Neural cell (in vitro differentiated cells): ENCODE data around the gene HERC3. TPM values are rescaled to one million over a fixed set of nuclear protein-coding genes. Genes with fewer than 3 reads are reported as not detected.

Experiments
- H2AFZ ChIP-seq: fragments of 200-600, 300-800 bp; sonication (generic), shearing (Covaris generic); 2 replicates; pipeline ENCODE4 v1.6.0; 2014; ENCODE audit warnings: low read depth, mild to moderate bottlenecking, antibody characterized with exemption, low read length, moderate library complexity
- H3F3A ChIP-seq: fragments of 200-600 bp; shearing (Covaris generic); 2 replicates; pipeline ENCODE4 v1.6.1; 2016; ENCODE audit warnings: mild to moderate bottlenecking, moderate library complexity, mixed read lengths, antibody characterized with exemption, low read length; ENCODE audit not compliant: insufficient read depth, poor library complexity, severe bottlenecking
- H3K27ac ChIP-seq: fragments of 200-600, 300-800 bp; sonication (generic), shearing (Covaris generic); 2 replicates; pipeline ENCODE4 v1.5.1; 2014; ENCODE audit warnings: mild to moderate bottlenecking, low read length, moderate library complexity
- H3K27me3 ChIP-seq: fragments of 300-800, 200-600 bp; sonication (generic), shearing (Covaris generic); 2 replicates; pipeline ENCODE4 v1.6.0; 2014; ENCODE audit warnings: mild to moderate bottlenecking, low read depth, low read length, moderate library complexity; ENCODE audit not compliant: insufficient read depth
- H3K36me3 ChIP-seq: fragments of 300-800, 200-600 bp; sonication (generic), shearing (Covaris generic); 2 replicates; pipeline ENCODE4 v1.5.1; 2014; ENCODE audit warnings: mild to moderate bottlenecking, antibody characterized with exemption, low read length, moderate library complexity; ENCODE audit not compliant: insufficient read depth
- H3K4me2 ChIP-seq: fragments of 300-800, 200-600 bp; sonication (generic), shearing (Covaris generic); 2 replicates; pipeline ENCODE4 v1.6.0; 2014; ENCODE audit warnings: mild to moderate bottlenecking, low read length
- H3K4me3 ChIP-seq: fragments of 300-800, 200-600 bp; sonication (generic), shearing (Covaris generic); 2 replicates; pipeline ENCODE4 v1.5.1; 2014; ENCODE audit warnings: mild to moderate bottlenecking, low read length, moderate library complexity
- H3K79me2 ChIP-seq: fragments of 200-600 bp; shearing (Covaris generic); replicated peaks from 2 replicates; pipeline ENCODE4 v1.6.0; 2014; ENCODE audit warnings: mild to moderate bottlenecking, low read length, moderate library complexity; ENCODE audit not compliant: insufficient read depth
- H3K9ac ChIP-seq: fragments of 300-800, 200-600 bp; sonication (generic), shearing (Covaris generic); 2 replicates; pipeline ENCODE4 v1.6.1; 2016; ENCODE audit warnings: mild to moderate bottlenecking, low read length, mixed read lengths
- H3K9me2 ChIP-seq: fragments of 200-600 bp; shearing (Covaris generic); 2 replicates; pipeline ENCODE4 v1.6.1; 2016; ENCODE audit warnings: mild to moderate bottlenecking, low read length, mixed read lengths; ENCODE audit not compliant: insufficient read depth
- H3K9me3 ChIP-seq: fragments of 200-600, 300-800 bp; sonication (generic), shearing (Covaris generic); 2 replicates; pipeline ENCODE4 v1.6.1; 2016; ENCODE audit warnings: mild to moderate bottlenecking, mixed run types, low read length, moderate library complexity, mixed read lengths
- H4K20me1 ChIP-seq: fragments of 200-600 bp; shearing (Covaris generic); 2 replicates; pipeline ENCODE4 v1.6.1; 2016; ENCODE audit warnings: mild to moderate bottlenecking, mixed run types; ENCODE audit not compliant: insufficient read depth
- EP300 ChIP-seq: fragments of 450-650 bp; conservative IDR thresholded peaks from 2 replicates; pipeline ENCODE4 v1.6.1; 2014; ENCODE audit warnings: antibody characterized with exemption, mild to moderate bottlenecking, moderate library complexity; ENCODE audit not compliant: poor library complexity, severe bottlenecking
- POLR2AphosphoS5 ChIP-seq: IDR thresholded peaks from 2 replicates; pipeline ENCODE4 v1.6.1; 2012
- RAD21 ChIP-seq: fragments of 450-650 bp; conservative IDR thresholded peaks from 2 replicates; pipeline ENCODE4 v1.6.1; 2014; ENCODE audit warnings: antibody characterized with exemption, mild to moderate bottlenecking, moderate library complexity
- SMC3 ChIP-seq: fragments of 450-650 bp; conservative IDR thresholded peaks from 2 replicates; pipeline ENCODE4 v1.6.1; 2014; ENCODE audit warnings: antibody characterized with exemption, mild to moderate bottlenecking, moderate library complexity; ENCODE audit not compliant: poor library complexity
- TAF1 ChIP-seq: IDR thresholded peaks from 2 replicates; pipeline ENCODE4 v1.6.1; 2012; ENCODE audit warnings: low read depth
- polyA plus RNA-seq: library from polyadenylated mRNA; depleted of rRNA; stranded (reverse); fragments of >200 nt; gene quantifications from 2 replicates; pipeline ENCODE4 v1.2.3, GENCODE V29; 2014
- TF ChIP-seq, protein P1 (sequence below): IDR thresholded peaks from 2 replicates; pipeline ENCODE4 v1.6.1; 2012; ENCODE audit warnings: borderline replicate concordance

Gene HERC3
- polyA plus RNA-seq, 1 donor from 2014 or later: 49.2 TPM

DNA sequence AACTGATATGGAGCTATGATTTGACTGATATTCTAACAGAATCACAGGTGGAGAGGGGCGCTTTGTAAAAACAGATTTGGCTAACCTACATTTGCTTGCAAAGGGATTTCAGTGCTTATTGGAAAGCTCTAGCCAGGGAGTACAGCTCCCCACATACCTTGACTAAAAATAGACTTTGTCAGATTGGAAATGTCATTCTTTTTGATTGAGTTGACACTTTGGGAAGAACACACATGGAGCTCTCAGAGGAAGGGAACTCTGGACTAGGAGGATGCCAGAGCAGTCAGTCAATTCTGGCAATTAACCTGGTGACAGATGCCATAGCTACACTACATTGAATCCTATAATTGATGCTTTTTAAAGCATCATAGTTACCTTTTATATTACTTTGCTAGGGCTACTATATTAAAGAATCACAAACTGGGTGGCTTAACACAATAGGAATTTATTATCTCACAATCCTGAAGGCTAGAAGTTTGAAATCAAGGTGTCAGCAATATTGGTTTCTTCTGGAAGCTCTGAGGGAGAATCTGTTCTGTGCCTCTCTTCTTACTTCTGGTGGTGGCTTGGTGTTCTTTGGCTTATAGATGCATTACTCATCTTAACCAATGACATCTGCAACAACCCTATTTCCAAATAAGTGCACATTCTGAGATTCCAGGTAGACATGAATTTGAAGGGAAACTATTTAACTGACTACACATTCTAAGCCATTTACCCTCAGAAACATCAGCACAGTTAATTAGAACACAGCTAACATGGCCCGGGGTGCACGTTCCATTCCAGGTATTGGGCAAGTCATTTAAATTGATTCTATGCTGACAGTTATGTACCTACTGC is 8.4 kb upstream of the HERC3 start:
- Histone ChIP-seq H3K79me2 (no peaks in the 10 kb centered on the region), H3K9me2 (no peaks in the 10 kb centered on the region), H3K9ac (peak overlapping the region; percentile 59), H3K9me3 (no peaks in the 10 kb centered on the region), H3K27me3 (no peaks in the 10 kb centered on the region), H2AFZ (no peak overlapping the region), H3K4me3 (peak overlapping the region; percentile 22), H3F3A (no peaks in the 10 kb centered on the region), H3K4me2 (peak overlapping the region; percentile 55), H3K27ac (peak overlapping the region; percentile 97), H3K36me3 (no peaks in the 10 kb centered on the region), H4K20me1 (no peaks in the 10 kb centered on the region)
- TF ChIP-seq EP300 (peak; percentile 98), TAF1 (no peak), POLR2AphosphoS5 (peak; percentile 85), SMC3 (no peak)
- TF ChIP-seq, protein P1, sequence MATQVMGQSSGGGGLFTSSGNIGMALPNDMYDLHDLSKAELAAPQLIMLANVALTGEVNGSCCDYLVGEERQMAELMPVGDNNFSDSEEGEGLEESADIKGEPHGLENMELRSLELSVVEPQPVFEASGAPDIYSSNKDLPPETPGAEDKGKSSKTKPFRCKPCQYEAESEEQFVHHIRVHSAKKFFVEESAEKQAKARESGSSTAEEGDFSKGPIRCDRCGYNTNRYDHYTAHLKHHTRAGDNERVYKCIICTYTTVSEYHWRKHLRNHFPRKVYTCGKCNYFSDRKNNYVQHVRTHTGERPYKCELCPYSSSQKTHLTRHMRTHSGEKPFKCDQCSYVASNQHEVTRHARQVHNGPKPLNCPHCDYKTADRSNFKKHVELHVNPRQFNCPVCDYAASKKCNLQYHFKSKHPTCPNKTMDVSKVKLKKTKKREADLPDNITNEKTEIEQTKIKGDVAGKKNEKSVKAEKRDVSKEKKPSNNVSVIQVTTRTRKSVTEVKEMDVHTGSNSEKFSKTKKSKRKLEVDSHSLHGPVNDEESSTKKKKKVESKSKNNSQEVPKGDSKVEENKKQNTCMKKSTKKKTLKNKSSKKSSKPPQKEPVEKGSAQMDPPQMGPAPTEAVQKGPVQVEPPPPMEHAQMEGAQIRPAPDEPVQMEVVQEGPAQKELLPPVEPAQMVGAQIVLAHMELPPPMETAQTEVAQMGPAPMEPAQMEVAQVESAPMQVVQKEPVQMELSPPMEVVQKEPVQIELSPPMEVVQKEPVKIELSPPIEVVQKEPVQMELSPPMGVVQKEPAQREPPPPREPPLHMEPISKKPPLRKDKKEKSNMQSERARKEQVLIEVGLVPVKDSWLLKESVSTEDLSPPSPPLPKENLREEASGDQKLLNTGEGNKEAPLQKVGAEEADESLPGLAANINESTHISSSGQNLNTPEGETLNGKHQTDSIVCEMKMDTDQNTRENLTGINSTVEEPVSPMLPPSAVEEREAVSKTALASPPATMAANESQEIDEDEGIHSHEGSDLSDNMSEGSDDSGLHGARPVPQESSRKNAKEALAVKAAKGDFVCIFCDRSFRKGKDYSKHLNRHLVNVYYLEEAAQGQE: peak; percentile 97

DNA sequence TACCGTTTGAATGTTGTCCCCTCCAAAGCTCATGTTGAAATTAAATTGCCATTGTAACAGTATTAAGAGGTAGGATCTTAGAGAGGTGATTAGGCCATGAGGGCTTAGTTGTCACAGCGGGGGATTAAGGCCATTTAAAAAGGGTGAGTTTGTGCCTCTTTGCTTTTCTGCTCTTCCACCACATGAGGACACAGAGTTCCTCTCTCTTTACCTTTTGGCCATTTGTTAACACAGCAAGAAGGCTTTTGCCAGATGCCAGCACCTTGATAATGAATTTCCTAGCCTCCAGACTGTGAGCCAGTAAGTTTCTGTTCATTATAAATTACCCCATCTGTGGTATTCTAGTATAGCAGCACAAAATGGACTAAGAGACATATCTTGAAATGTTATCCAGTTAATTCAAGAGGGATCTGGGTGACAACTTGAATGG is 7.8 kb upstream of the HERC3 start:
- no peak for TF ChIP-seq RAD21
- TF ChIP-seq, protein P1: no peak
- no peaks in the 10 kb centered on the region for H3F3A ChIP-seq
- no peaks in the 10 kb centered on the region for H3K9me2 ChIP-seq
- H3K9me3 ChIP-seq: no peaks in the 10 kb centered on the region
- H3K27me3 ChIP-seq: no peaks in the 10 kb centered on the region
- peak overlapping the region; percentile 97 for H3K27ac ChIP-seq
- no peaks in the 10 kb centered on the region for H4K20me1 ChIP-seq
- peak overlapping the region; percentile 22 for H3K4me3 ChIP-seq
- no peak overlapping the region for H2AFZ ChIP-seq
- peaks cover 3% of the 10 kb centered on the region for H3K79me2 ChIP-seq
- peak overlapping the region; percentile 59 for H3K9ac ChIP-seq
- no peaks in the 10 kb centered on the region for H3K36me3 ChIP-seq
- no peak overlapping the region for H3K4me2 ChIP-seq
